Caco-2 (cell line): Measurements from ENCODE around the gene SLC4A3. TPM values are rescaled to one million over a fixed set of nuclear protein-coding genes. Genes with fewer than 3 reads are reported as not detected.

Experiments
- BruUV-seq: library from RNA; stranded (reverse); fragments of 400-500 nt; replicated peaks from 2 replicates; lab custom pipeline; 2021; lab: Mats Ljungman, UMichigan
- CTCF ChIA-PET: fragments of 300-600 bp; sonication (Branson Sonifier 250); formaldehyde crosslinking; loops from one replicate; lab custom pipeline; 2022; ENCODE audit warnings: antibody characterized with exemption; lab: Charles Lee
- POLR2A ChIA-PET: fragments of 300-600 bp; sonication (Branson Sonifier 250); formaldehyde crosslinking; loops from one replicate; lab custom pipeline; 2022; ENCODE audit warnings: antibody characterized with exemption; lab: Charles Lee
- DNase-seq, 2 experiments: peaks; one replicate each; pipeline versions ENCODE4 v3.0.0 to v3.0.0-alpha.2; 2020 to 2022
- H3K27me3 ChIP-seq: replicated peaks from 2 replicates; pipeline ENCODE4 v1.6.0; 2011; ENCODE audit warnings: low read length; ENCODE audit not compliant: control insufficient read depth, insufficient read depth
- H3K36me3 ChIP-seq: 2 replicates; pipeline ENCODE4 v1.5.1; 2011; ENCODE audit warnings: low read length; ENCODE audit not compliant: control insufficient read depth, insufficient read depth
- H3K4me1 ChIP-seq: fragments of 250-450 bp; sonication (Bioruptor Pico); 2 replicates; pipeline ENCODE4 v1.5.1; 2020; ENCODE audit warnings: mild to moderate bottlenecking
- H3K4me3 ChIP-seq: 2 replicates; pipeline ENCODE4 v1.5.1; 2011; ENCODE audit warnings: low read depth, mild to moderate bottlenecking, control low read depth, low read length
- H3K9me3 ChIP-seq: fragments of 250-450 bp; sonication (Bioruptor Pico); 2 replicates; pipeline ENCODE4 v1.5.1; 2020; ENCODE audit warnings: mild to moderate bottlenecking, moderate library complexity
- H3K27ac Mint-ChIP-seq: one replicate; pipeline ENCODE4 v1.8.0; 2022; ENCODE audit warnings: mixed read lengths; ENCODE audit not compliant: unreplicated experiment
- H3K27me3 Mint-ChIP-seq: one replicate; pipeline ENCODE4 v1.8.0; 2022; ENCODE audit warnings: mixed read lengths; ENCODE audit not compliant: insufficient read depth, unreplicated experiment
- H3K36me3 Mint-ChIP-seq: one replicate; pipeline ENCODE4 v1.8.0; 2022; ENCODE audit warnings: mild to moderate bottlenecking, mixed read lengths; ENCODE audit not compliant: insufficient read depth, unreplicated experiment
- H3K4me1 Mint-ChIP-seq: one replicate; pipeline ENCODE4 v1.8.0; 2022; ENCODE audit warnings: low read depth, mixed read lengths; ENCODE audit not compliant: unreplicated experiment
- H3K4me3 Mint-ChIP-seq: one replicate; pipeline ENCODE4 v1.8.0; 2022; ENCODE audit warnings: mild to moderate bottlenecking, moderate library complexity, mixed read lengths; ENCODE audit not compliant: unreplicated experiment
- H3K9me3 Mint-ChIP-seq: one replicate; pipeline ENCODE4 v1.8.0; 2022; ENCODE audit warnings: mixed read lengths; ENCODE audit not compliant: unreplicated experiment
- CTCF ChIP-seq, 2 experiments: fragments of 200-600 bp in 1 of 2; IDR thresholded peaks; 1 replicate in 1 of 2; 2 replicates in 1 of 2; pipeline versions ENCODE4 v1.5.1 to v1.8.0; 2011 to 2022; ENCODE audit warnings: antibody characterized with exemption in 1 of 2, control low read depth in 1 of 2, inconsistent platforms in 1 of 2, low read depth in 1 of 2, low read length in 1 of 2, mild to moderate bottlenecking in 1 of 2, moderate library complexity in 1 of 2; ENCODE audit not compliant: insufficient read depth in 1 of 2, severe bottlenecking in 1 of 2, unreplicated experiment in 1 of 2
- intact Hi-C: fragments of 100-400 bp; cut with micrococcal nuclease; formaldehyde crosslinking; loops from one replicate; pipeline ENCODE4 v1.10.0; 2022; ENCODE audit not compliant: unreplicated experiment
- total RNA-seq: library from RNA; stranded (reverse); gene quantifications from 2 replicates; pipeline ENCODE4 v1.2.3, GENCODE V29; 2022

The SLC4A3 gene
- total RNA-seq, 1 experiment from 2014 or later = 6.2 TPM

- Histone ChIP-seq H3K4me3 (no peak overlapping the region), H3K36me3 (no peaks in the 10 kb centered on the region), H3K4me1 (peaks cover 17% of the 10 kb centered on the region), H3K27me3 (no peaks in the 10 kb centered on the region), H3K9me3 (peaks cover 47% of the 10 kb centered on the region)
- no peak for DNase-seq
- intact Hi-C loops = no loop called here
- Mint-ChIP-seq H3K27ac (no peak overlapping the region), H3K27me3 (peaks cover 3% of the 10 kb centered on the region), H3K4me3 (no peak overlapping the region), H3K36me3 (peaks cover 12% of the 10 kb centered on the region), H3K9me3 (peaks cover 55% of the 10 kb centered on the region), H3K4me1 (peaks cover 5% of the 10 kb centered on the region)
- CTCF ChIA-PET = no interaction called here
- no peak for TF ChIP-seq CTCF (IDR thresholded peaks at IDR 0.05; ENCODE audit: insufficient read depth in 1 of 2, low read depth in 1 of 2, low read length in 1 of 2, severe bottlenecking in 1 of 2, unreplicated experiment in 1 of 2)
- BruUV-seq = no TSS peak
- POLR2A ChIA-PET = no interaction called here
Measured at GRCh38 chr2:219656526-219656925, 29.1 kb downstream of the SLC4A3 start.

GRCh38 chr2:219658196-219658846 is 30.9 kb downstream of the SLC4A3 start:
- POLR2A ChIA-PET = no interaction called here
- H3K27ac Mint-ChIP-seq = no peak overlapping the region
- no peak for DNase-seq
- Histone ChIP-seq H3K4me1 (peaks cover 34% of the 10 kb centered on the region), H3K27me3 (no peaks in the 10 kb centered on the region), H3K4me3 (no peak overlapping the region), H3K36me3 (no peaks in the 10 kb centered on the region), H3K9me3 (peaks cover 52% of the 10 kb centered on the region)
- no peaks in the 10 kb centered on the region for H3K27me3 Mint-ChIP-seq
- H3K36me3 Mint-ChIP-seq = peaks cover 12% of the 10 kb centered on the region
- H3K4me3 Mint-ChIP-seq = no peak overlapping the region
- CTCF ChIA-PET = no interaction called here
- intact Hi-C loops = no loop called here
- TF ChIP-seq CTCF (IDR thresholded peaks at IDR 0.05; ENCODE audit: insufficient read depth in 1 of 2, low read depth in 1 of 2, low read length in 1 of 2, severe bottlenecking in 1 of 2, unreplicated experiment in 1 of 2) = no peak
- H3K9me3 Mint-ChIP-seq = peaks cover 73% of the 10 kb centered on the region
- BruUV-seq = no TSS peak
- peaks cover 19% of the 10 kb centered on the region for H3K4me1 Mint-ChIP-seq

- no peak for TF ChIP-seq CTCF (IDR thresholded peaks at IDR 0.05; ENCODE audit: insufficient read depth in 1 of 2, low read depth in 1 of 2, low read length in 1 of 2, severe bottlenecking in 1 of 2, unreplicated experiment in 1 of 2)
- no peak overlapping the region for H3K4me3 Mint-ChIP-seq
- peaks cover 19% of the 10 kb centered on the region for H3K4me1 Mint-ChIP-seq
- Histone ChIP-seq H3K27me3 (no peaks in the 10 kb centered on the region), H3K4me3 (no peak overlapping the region), H3K9me3 (peaks cover 54% of the 10 kb centered on the region), H3K36me3 (no peaks in the 10 kb centered on the region), H3K4me1 (peaks cover 39% of the 10 kb centered on the region)
- intact Hi-C loops = no loop called here
- H3K27ac Mint-ChIP-seq = no peak overlapping the region
- CTCF ChIA-PET = no interaction called here
- peaks cover 12% of the 10 kb centered on the region for H3K36me3 Mint-ChIP-seq
- peaks cover 79% of the 10 kb centered on the region for H3K9me3 Mint-ChIP-seq
- H3K27me3 Mint-ChIP-seq = no peaks in the 10 kb centered on the region
- no peak for DNase-seq
- BruUV-seq = no TSS peak
- POLR2A ChIA-PET = no interaction called here
Measured at GRCh38 chr2:219658874-219659273, 31.4 kb downstream of the SLC4A3 start.
